ENCODE results near the gene WFDC13. TPM values are rescaled to one million over a fixed set of nuclear protein-coding genes. Genes with fewer than 3 reads are reported as not detected.
"Not testable (repeated sequence)": the region's sequence is repeated elsewhere in the genome, so short reads cannot be mapped to it uniquely, and the experiment has no call there.

WFDC13 gene
- not detected for total RNA-seq (2013)
- polyA plus RNA-seq (not detected), polyA minus RNA-seq (not detected in 2 replicates), total RNA-seq (0 to 0.15 (median 0) reads per million in 11 experiments)

DNA sequence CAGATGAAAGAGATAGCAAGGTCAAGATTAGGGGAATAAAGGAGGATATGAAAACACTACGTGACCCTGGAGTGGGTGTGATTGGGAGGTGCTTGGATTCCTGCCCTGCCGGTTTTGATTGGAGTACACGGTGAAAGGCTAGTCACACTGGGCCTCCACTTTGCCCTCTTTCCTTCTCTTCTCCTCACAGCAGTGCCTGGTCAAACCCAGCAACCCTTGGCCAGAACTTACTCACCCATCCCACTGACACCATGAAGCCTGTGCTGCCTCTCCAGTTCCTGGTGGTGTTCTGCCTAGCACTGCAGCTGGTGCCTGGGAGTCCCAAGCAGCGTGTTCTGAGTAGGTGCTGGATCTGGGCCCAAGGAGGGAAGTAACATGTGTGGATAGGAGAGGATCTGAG lies at the start of gene WFDC13:
TSS of gene WFDC13 (plus strand) at position 166 of the 400 bp plus-strand sequence. CDS start at position 252, 86 bp downstream.
- 90% methylated on average over 2 of the region's 4 CpGs for WGBS (ENCODE audit: insufficient coverage)
- H2AFZ ChIP-seq (ENCODE audit: insufficient read depth, low read depth, low read length, poor library complexity, severe bottlenecking): no peak within 1 kb of the TSS

GRCh38 chr20:45657038-45657437 lies 44.8 kb upstream of the WFDC13 start:
- H2AFZ ChIP-seq (ENCODE audit: insufficient read depth, low read depth, low read length, poor library complexity, severe bottlenecking); H3K27ac ChIP-seq (ENCODE audit: low read depth in 1 of 2, low read length in 2 of 2); H3K9me3 ChIP-seq (replicated peaks in 1 of 2; ENCODE audit: control insufficient read depth in 1 of 2, insufficient read depth in 1 of 2, low read length in 2 of 2); H3K79me2 ChIP-seq (ENCODE audit: insufficient read depth, low read length); H3K36me3 ChIP-seq (replicated peaks in 1 of 2; ENCODE audit: control insufficient read depth in 1 of 2, insufficient read depth in 2 of 2, low read length in 2 of 2); H3K27me3 ChIP-seq (ENCODE audit: control insufficient read depth in 2 of 2, insufficient read depth in 2 of 2, low read length in 2 of 2); intact Hi-C loops (cut with micrococcal nuclease); H3K4me1 Mint-ChIP-seq; H3K27me3 Mint-ChIP-seq (ENCODE audit: low read depth in 3 of 3); H3K4me1 ChIP-seq (ENCODE audit: control insufficient read depth in 1 of 2, insufficient read depth in 2 of 2, low read length in 2 of 2); DNase-seq; H3K27ac Mint-ChIP-seq; H3K4me2 ChIP-seq (replicated peaks; ENCODE audit: extremely low read depth, low read length, poor library complexity, severe bottlenecking); H4K20me1 ChIP-seq (ENCODE audit: insufficient read depth, low read length); H3K4me3 ChIP-seq (replicated peaks in 1 of 3; ENCODE audit: low read depth in 2 of 3, low read length in 3 of 3); H3K9ac ChIP-seq (ENCODE audit: insufficient read depth, low read length, poor library complexity, severe bottlenecking); H3K36me3 Mint-ChIP-seq; H3K4me3 Mint-ChIP-seq: not testable (repeated sequence)
- no CpG with 5 or more reads among the region's 3 CpGs for WGBS (ENCODE audit: insufficient coverage)
- H3K9me3 Mint-ChIP-seq: peaks cover 0 to 13% (median 4%) of the 10 kb centered on the region in 7 donors

More for the DNA sequence above, at the start of gene WFDC13:
- Mint-ChIP-seq H3K27me3 (ENCODE audit: low read depth in 3 of 3) (peaks cover 0 to 26% (median 5%) of the 10 kb centered on the region in 3 donors), H3K27ac (no peak within 1 kb of the TSS), H3K4me3 (no peak within 1 kb of the TSS), H3K9me3 (peaks cover 0 to 7% (median 1%) of the 10 kb centered on the region in 7 donors), H3K4me1 (no peaks in the 10 kb centered on the region), H3K36me3 (no peaks in the 10 kb centered on the region)
- H3K4me1 ChIP-seq (ENCODE audit: control insufficient read depth in 1 of 2, insufficient read depth in 2 of 2, low read length in 2 of 2): no peaks in the 10 kb centered on the region
- no peak for DNase-seq
- H4K20me1 ChIP-seq (ENCODE audit: insufficient read depth, low read length): no peaks in the 10 kb centered on the region
- intact Hi-C loops (cut with micrococcal nuclease): no loop called here
- no peak within 1 kb of the TSS for H3K27ac ChIP-seq (ENCODE audit: low read depth in 1 of 2, low read length in 2 of 2)
- no peak within 1 kb of the TSS for H3K4me3 ChIP-seq (replicated peaks in 1 of 3; ENCODE audit: low read depth in 2 of 3, low read length in 3 of 3)
- no peak within 1 kb of the TSS for H3K9ac ChIP-seq (ENCODE audit: insufficient read depth, low read length, poor library complexity, severe bottlenecking)
- H3K9me3 ChIP-seq (replicated peaks in 1 of 2; ENCODE audit: control insufficient read depth in 1 of 2, insufficient read depth in 1 of 2, low read length in 2 of 2): no peaks in the 10 kb centered on the region
- TF ChIP-seq, protein P1, sequence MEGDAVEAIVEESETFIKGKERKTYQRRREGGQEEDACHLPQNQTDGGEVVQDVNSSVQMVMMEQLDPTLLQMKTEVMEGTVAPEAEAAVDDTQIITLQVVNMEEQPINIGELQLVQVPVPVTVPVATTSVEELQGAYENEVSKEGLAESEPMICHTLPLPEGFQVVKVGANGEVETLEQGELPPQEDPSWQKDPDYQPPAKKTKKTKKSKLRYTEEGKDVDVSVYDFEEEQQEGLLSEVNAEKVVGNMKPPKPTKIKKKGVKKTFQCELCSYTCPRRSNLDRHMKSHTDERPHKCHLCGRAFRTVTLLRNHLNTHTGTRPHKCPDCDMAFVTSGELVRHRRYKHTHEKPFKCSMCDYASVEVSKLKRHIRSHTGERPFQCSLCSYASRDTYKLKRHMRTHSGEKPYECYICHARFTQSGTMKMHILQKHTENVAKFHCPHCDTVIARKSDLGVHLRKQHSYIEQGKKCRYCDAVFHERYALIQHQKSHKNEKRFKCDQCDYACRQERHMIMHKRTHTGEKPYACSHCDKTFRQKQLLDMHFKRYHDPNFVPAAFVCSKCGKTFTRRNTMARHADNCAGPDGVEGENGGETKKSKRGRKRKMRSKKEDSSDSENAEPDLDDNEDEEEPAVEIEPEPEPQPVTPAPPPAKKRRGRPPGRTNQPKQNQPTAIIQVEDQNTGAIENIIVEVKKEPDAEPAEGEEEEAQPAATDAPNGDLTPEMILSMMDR (IDR thresholded peaks at IDR 0.05): no peak
- H3K4me2 ChIP-seq (replicated peaks; ENCODE audit: extremely low read depth, low read length, poor library complexity, severe bottlenecking): no peak within 1 kb of the TSS
- H3K27me3 ChIP-seq (ENCODE audit: control insufficient read depth in 2 of 2, insufficient read depth in 2 of 2, low read length in 2 of 2): no peaks in the 10 kb centered on the region
- H3K79me2 ChIP-seq (ENCODE audit: insufficient read depth, low read length): no peaks in the 10 kb centered on the region
- H3K36me3 ChIP-seq (replicated peaks in 1 of 2; ENCODE audit: control insufficient read depth in 1 of 2, insufficient read depth in 2 of 2, low read length in 2 of 2): no peaks in the 10 kb centered on the region

Data from CD14-positive monocyte (primary cell).